HG03025 (cell line): ENCODE measurements around the gene DNAL4.
A peak's percentile ranks its signal among the peaks of the same experiment; 100 is the strongest.

ENCODE experiments used
- ATAC-seq: cut with Tn5 transposase; IDR thresholded peaks from one replicate; pipeline ENCODE4 v1.9.1; 2021; ENCODE audit warnings: mild to moderate bottlenecking, moderate library complexity; ENCODE audit not compliant: unreplicated experiment, low FRiP score

DNAL4 gene

DNA sequence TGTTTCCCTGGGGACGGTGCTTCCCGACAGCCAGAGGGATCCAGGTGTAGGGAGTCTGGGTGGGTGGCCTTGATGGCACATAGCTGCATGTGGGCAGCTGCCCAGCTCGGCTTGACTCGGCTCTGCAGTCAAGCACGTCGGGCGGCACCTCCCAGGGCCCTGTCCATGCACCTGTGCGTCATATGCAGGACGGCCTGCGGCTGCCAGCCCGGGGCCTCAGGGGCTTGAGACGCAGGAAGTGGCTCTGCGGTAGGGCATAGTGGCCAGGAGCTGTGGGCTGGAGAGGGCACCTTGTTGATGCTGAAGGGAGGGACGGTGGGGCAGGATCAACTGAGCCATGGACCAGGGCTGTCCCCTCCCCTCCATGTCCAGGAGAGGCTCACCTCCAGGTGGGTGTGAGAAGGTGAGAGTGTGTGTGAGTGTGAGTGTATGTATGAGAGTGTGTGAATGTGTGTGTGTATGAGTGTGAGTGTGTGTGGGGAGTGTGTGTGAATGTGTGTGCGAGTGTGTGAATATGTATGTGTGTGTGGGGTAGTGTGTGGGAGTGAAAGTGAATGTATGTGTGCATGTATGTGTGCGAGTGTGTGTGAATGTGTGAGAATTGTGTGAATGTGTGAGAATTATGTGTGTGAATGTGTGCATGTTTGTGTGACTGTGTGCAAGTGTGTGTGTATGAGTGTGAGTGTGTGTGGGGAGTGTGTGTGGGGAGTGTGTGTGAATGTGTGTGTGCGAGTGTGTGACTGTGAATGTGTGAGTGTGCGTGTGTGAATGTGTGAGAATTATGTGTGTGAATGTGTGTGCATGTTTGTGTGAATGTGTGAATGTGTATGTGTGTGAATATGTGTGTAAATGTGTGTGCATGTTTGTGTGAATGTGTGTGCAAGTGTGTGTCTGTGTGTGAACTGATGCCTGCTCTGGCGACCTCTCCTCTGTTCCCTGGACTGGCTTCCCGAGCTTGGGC lies 32.5 kb downstream of the DNAL4 start:
- ATAC-seq: no peak

DNA sequence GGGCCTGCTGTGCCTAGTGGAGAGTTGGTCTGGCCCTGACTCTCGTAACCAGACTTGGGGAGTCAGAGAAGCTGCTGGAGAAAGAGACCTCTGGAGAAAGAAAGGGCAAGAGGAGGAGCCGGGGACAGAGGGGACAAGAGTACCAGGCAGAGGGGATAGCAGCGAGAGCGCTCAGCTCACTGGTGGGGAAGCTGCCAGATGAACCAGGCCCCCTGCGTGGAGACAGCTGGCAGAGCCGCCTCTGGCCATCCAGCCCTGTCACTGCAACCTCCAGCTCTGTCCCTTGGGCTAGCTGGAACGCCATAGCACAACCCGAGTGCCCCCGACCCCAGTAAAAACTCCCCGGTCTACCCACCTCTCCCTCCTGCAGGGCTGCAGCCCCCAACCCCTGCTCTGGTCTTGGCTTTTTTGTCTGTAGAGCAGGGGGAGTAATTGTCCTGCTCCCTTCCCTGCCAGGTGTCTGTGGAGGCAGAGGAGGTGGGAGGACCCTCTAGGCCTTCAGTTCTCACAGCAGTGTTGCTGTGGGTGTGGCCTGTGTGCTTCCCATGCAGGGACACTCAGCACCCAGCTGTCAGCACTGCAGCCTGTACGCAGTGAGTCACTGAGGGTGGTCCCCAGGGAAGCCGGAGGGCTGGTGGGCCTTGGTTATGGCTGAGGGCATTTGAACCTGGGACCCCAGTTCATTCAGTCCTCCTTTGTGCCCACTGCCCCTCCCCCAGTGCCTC lies 33.3 kb downstream of the DNAL4 start:
- no peak for ATAC-seq

DNA sequence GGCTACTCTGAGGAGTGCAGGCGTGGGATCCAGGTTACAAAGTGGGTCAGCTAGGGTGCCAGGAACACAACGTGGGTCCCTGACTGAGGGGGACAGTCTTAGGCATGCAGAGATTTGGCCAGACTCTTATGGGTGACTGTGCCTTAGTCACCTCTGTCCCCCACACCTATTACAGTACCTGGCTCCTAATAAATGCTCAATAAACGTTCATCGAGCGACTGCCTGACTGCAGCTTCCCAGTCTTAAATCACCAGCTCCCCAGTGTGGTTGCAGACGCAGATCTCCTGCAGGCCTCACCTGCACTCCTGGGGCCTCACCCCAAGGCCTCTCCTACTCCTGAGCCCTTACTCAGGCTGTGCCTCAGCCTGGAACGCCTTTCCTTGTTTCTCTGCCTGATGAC lies 34.9 kb downstream of the DNAL4 start:
- ATAC-seq: no peak

DNA sequence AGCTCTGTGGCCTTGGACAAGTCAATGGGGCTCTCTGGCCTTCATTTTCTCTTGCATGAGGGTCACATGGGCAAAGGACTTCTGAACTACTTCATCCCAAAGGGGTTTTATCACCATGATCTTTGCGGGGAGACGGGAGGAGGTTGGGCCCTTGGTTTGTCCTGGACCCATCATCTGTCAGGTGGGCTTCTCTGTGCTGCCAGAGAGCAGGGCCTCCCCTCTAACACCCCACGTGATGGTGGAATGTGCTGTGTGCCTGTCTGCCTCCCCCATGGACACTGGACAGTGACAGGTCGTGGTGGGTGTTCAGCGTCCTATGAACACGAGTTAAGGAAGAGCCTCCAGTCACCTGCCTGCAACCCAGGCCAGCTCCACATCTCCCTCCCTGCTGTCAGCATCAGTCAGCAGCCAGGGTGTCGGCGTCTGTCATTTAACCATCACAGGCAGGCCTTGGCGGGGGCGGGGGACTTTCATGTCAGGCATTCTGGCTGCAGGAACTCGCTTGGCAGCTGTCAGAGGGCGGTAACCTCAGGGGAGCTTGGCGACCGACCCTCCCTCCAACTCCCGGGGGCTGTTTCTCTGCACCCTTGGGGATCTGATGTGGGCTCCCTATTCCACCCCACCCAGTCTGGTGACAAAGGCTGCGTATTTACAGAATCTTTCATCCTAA lies 35.5 kb downstream of the DNAL4 start:
- ATAC-seq: no peak

DNA sequence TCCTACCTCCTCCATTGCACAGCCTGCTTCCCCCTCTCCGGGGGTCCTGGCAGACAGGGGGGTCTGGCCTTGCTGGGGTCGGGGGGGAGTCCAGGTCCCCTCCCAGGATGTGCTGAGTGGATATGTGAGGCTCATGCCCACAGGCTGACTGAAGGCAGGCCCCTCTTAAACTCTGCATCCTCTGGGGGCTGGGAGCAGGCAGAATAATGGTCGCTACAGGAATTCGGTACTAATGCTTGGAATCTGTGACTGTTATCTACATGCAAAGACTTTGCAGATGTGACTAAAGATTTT lies 36.5 kb downstream of the DNAL4 start:
- ATAC-seq: no peak

DNA sequence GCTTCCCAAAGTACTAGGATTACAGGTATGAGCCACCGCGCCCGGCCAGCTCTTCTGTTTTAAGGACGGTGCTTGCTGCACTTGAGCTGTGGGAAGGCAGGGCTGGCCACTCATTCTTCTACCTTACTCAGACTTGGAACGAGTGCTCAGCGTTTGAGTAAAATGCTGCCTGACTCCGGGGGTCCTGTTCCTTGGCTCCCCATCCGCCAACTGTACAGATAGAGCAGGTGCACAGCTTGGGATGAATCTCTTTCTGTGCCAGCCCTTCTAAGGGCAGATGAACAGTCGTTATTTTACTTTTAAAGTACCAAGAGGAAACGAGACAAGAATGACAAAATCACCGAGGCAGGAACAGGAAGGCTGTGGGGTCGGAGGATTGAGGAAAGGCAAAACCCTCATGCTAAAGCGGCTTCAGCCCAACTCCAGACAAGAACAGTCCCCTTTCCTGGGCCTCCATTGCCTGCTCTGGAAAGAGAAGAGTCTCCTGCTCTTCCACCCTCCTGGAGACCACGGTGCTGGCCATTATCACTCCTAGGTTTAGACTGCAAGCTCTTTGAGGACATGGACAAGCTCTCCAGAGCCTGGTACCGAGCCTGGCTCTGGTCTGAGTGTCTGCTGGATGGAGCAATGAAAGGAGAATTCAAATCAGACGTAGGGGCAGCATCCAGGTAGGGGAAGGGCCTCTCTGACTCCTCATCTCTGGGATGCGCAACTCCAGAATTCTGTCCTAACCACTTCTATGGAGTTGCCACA lies 37.1 kb downstream of the DNAL4 start:
- ATAC-seq: no peak

DNA sequence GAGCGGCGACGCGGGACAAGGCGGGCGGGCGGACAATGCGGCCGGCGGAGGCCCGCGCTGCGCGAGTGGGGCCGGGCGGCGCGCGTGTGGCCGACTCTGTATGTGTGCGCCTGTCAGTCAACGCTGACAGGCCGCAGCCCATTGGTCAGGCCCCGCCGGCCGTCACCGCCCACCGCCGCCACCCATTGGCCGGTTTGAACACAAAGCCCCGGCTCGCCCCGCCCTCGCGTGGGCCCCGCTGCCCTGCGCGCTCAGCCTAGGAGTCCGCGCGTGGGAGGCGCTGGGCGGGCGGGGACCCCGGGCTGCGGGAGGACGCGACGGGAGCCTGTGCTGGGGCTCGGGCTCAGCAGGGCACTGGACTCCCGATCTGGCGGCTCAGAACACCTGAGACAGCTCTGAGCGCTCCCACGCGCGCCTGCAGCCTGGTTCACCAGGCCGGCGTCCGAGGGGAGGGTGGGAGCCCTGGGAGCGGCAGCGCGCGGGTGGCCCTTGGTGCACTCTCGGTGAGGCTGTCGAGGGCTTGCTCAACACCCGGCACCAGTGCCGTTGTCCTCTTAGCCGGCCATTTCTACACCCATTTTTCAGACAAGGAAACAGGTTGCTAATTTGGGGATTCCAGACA lies 37.9 kb downstream of the DNAL4 start, which contains the start of gene SUN2:
Gene SUN2, minus strand, starts transcription at position 88 of the 622 bp plus-strand sequence. CDS start 3,370 bp downstream, outside the sequence.
- peak; percentile 51 for ATAC-seq

DNA sequence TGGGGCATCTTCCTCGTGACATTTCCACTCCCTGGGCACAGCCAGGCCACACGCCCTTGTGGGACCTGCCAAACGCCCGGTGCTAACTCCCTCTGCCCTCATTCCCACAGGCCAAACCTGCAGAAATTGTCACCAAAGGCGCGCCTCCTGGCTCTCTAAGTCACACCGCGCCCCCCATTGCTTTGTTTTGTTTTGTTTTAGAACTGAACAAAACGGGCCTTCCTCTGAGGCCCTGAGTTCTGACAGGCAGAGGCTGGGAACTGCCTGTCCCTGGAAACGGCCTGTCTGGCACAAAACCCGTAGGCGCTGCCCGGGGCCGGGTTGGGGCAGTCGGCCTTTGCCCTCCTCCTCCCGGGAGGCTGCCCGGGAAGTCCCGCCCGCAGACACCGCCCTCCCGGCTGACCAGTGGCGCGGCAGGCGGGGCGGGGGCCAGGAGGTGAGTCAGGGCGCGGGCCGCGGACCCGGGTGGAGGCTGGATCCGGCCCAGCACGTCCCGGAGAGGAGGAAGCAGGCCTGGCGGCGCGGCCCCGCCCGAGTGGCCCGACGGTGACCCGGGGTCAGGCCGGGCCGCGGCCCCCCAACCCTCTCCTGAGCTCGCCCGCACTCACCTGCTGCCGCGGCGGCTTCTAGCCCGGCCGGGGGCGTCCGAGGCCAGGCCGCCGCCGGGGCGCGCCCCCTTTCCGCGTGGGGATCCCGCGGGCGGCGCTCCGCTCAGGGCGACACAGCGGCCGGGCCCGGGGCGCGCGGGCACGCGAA lies 38.6 kb downstream of the DNAL4 start:
- peak; percentile 10 for ATAC-seq

DNA sequence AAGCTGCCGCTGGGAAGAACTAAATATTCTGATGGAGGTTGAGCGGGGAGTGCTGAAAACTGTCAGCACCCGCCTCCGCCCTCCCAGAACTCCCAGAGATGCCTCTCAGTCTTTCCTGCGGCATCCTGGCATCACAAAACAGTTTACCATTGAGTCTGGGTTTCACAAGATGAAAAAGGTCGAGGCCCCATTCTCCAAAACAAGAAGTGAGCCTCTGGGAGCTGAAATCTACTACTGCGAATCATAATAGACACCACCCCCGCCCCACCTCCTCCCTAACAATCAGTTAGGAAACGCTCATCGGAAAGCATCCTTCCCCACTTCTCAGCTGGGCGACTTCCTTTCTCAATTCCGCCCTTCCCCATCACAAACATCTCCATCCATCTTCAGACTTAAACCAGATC lies 39.2 kb downstream of the DNAL4 start:
- ATAC-seq: no peak

DNA sequence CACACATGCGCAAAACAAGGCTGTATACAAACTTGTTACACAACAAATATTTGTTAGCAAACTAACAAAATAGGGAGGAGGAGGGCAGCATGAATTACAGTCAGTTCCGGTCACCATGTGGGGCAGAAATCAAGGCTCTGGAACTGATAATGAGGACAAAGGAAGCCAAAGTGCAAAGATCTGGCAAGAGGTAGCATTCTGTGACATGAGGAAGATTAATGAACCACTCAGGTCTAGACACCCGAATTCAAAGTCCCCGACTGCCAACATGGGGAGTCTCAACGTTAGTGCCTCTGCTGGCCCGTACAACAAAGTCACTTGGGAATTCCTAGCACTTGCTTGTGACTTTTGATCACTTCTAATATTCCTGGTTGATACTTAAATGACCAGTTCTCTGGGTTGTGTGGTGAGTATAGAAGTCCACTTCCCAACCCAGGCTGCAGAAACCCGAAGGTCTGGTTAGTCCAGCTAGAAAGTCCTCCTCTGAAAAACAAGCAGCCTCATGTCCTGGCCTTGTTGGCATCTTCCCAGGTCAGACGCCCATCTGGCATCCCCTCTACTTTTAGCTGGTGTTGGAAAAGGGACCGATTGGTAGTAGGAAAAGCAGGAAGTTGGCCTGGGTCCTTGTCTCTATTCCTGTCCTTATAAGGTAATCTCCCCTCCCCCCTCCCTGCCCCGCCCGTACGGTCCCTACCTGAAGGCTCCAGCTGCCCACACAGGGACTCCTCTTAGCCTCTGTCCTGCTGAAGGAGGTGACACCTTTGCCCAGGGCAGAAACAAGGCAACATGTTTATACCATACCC lies 39.8 kb downstream of the DNAL4 start:
- no peak for ATAC-seq

DNA sequence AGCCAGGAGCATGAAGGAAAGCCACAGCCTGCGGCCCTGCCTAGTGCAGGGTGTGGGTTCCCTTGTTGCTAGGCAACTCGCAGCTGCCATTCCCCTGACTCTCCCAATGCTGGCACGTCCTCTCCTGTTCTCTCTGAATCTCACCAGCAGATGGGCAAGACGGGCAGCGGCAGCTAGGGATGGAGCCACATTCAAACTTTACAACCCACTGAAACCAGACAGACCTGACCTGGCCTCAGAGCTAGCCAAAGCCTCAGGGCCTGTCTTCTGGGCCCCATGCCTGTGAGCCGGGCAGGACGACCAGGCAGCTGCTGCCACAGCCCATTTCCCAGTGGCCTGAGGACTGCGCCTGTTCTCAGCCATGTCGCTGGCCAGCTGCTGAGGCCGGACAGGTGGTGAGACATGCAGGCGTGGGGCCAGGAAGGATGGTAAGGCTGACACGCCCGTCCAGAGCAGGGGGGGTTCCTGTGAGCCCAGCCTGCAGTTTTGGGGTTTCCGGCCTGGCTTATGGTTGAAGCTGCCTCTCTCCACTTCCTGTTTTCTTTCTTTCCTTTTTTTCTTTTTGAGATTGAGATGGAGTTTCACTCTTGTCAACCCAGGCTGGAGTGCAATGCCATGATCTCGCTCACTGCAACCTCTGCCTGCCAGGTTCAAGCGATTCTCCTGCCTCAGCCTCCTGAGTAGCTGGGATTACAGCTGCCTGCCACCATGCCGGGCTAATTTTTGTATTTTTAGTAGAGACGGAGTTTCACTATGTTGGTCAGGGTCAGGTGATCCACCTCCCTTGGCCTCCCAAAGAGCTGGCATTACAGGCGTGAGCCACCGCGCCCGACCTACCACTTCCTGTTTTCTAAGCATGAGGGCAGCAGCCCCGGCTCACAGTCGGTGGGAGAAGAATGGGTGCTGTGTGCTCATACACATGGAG lies 42.3 kb downstream of the DNAL4 start:
- ATAC-seq: no peak

DNA sequence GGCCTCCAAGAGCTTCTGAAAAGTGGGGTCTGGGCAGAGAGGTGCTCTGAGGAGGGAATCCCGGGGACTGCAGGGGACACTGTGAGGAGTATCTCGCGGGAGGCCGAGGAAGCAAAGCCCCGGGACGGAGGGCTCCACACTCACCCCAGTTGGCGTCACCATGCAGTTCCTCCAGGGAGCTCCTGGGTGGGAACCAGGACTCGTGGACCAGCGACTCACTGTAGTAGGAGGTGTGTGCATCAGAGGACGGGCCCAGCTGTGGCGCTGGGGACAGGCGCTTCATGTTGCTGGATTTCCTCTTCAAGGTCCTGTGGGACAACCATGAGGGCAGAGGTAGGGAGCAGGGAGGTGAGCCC lies 42.9 kb downstream of the DNAL4 start:
- no peak for ATAC-seq

DNA sequence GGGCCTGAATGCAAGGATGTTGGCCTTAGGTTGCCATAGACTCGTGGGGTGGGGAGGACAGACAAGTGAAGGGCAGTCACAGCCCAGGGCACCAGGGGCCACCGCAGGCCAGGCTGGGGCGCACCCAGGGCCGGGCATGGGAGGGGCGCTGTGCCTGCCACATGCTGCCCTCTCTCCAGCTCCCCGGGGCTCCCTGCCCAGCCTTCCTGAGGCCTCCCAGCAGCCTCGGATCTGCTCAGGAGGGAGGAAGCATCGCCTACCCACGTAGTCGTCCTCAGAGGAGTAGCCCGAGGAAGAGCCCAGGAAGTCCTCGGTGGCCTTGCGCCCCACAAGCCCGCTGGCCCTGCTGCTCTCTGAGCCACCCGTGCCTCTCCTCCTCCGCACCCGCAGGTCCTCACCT lies 43.3 kb downstream of the DNAL4 start:
- ATAC-seq: no peak

DNA sequence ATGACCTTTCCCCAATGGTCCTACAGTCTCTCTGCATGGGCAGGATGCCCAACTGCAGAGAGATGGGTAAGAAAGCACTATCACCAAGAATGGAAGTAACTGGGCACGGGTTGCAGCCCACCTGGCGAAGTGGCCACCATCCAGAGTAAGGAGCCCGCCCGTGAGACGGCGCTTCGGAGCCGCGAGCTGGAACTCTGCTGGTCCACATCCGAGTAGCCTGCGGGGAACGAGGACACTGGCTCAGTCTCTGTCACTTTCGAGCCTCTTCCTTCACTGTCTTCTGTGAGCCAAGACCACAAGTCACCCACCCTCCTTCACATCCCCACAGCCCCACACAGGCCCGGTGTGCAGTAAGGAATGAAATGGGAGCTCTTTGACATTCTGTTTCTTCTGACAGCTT lies 43.8 kb downstream of the DNAL4 start:
- ATAC-seq: no peak

DNA sequence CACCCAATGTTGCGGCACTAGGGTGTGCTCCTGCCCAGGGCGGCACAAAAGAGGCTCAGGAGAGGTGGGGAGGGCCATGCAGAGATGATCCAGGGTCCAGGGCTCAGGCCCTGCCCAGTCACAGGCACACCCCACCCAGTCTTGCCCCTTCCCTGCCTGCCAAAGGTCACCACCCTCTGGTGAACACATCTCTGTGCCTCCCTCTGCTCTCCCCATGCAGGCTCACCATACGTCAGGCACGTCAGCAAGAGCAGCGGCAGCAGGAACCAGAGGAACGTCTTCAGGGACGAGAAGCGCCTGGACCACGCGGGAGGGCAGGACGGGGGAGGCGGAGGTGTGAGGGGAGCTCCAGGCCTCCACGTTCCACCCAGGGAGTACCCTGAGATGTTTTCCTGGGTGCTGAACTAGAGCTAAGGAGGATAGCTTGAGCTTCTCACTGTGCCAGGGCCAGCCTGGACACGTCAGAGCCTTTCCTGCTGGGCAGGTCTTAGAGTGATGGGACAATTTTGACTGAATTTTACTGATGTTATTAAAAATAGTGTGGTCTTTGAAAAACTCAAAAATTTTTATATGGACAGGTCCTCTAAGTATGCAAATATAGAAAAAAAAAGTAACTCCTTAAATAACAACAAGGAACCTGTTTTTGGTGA lies 45.3 kb downstream of the DNAL4 start:
- ATAC-seq: no peak

DNA sequence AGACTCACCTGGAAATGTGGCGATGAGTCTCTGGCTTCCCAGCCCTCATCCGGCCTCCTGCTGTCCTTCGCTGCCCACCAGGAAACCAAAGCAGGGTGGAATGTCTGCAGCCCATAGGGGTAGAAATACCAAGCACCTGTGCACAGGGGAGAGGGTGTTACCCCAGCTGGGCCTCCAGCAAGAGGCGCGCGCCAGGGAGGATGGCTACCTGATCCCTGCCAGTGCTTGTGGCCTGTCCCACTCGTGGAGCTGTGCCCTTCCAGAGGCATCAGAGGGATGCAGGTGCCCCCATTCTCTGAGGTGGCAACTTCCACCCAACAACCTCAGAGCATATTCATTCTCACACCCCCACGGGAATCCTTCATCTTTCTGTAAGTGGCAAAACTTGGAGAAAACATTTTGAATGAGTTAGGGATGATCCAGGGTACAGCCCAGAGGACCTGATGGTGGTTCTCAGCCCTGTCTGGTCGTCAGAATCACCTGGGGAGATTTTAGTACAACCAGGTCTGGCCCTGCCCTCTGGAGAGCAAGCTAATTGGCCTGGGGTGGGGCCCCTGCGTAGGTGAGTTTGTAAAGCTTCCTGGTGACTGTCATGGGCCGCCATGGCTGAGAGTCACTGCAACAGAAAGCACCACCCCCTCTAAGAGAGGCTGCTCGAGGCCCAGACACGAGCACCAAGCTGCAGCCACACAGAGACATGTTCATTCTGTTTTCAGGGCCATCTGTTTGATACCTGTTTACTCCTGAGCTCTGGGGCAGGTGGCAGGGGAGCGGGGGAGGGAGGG lies 48.1 kb downstream of the DNAL4 start:
- ATAC-seq: no peak
